Activated CD8-positive, alpha-beta T cell treated with anti-CD3 and anti-CD28 coated beads for 36 hours (primary cell): Measurements from ENCODE around the gene HS6ST1. TPM values are rescaled to one million over a fixed set of nuclear protein-coding genes. Genes with fewer than 3 reads are reported as not detected.

ENCODE experiments used
- ATAC-seq: fragments of 200-7000 bp; cut with Tn5 transposase; one replicate; pipeline ENCODE4 v1.10.0; 2021; ENCODE audit warnings: mild to moderate bottlenecking, moderate library complexity
- CTCF ChIA-PET: fragments of 350-600 bp; sonication (Branson Sonifier 250); formaldehyde crosslinking; loops from one replicate; lab custom pipeline; 2021; ENCODE audit warnings: antibody characterized with exemption; lab: Charles Lee
- POLR2A ChIA-PET: fragments of 350-600 bp; sonication (Branson Sonifier 250); formaldehyde crosslinking; loops from one replicate; lab custom pipeline; 2021; ENCODE audit warnings: antibody characterized with exemption; lab: Charles Lee
- DNase-seq: peaks from one replicate; pipeline ENCODE4 v3.0.0-alpha.2; 2020
- H3K27ac Mint-ChIP-seq: one replicate; pipeline ENCODE4 v1.8.0; 2021; ENCODE audit warnings: mild to moderate bottlenecking, mixed read lengths
- H3K27me3 Mint-ChIP-seq: one replicate; pipeline ENCODE4 v1.8.0; 2021; ENCODE audit warnings: mixed read lengths
- H3K36me3 Mint-ChIP-seq: one replicate; pipeline ENCODE4 v1.8.0; 2021; ENCODE audit warnings: low read depth, mixed read lengths
- H3K4me1 Mint-ChIP-seq: one replicate; pipeline ENCODE4 v1.8.0; 2021; ENCODE audit warnings: low read depth, mixed read lengths
- H3K4me3 Mint-ChIP-seq: one replicate; pipeline ENCODE4 v1.8.0; 2021; ENCODE audit warnings: mild to moderate bottlenecking, moderate library complexity, mixed read lengths
- H3K9me3 Mint-ChIP-seq: one replicate; pipeline ENCODE4 v1.8.0; 2021; ENCODE audit warnings: mixed read lengths
- CTCF ChIP-seq: fragments of 200-600 bp; IDR thresholded peaks from one replicate; pipeline ENCODE4 v1.8.0; 2022; ENCODE audit warnings: antibody characterized with exemption, mild to moderate bottlenecking
- intact Hi-C: fragments of 100-400 bp; cut with micrococcal nuclease; formaldehyde crosslinking; loops from one replicate; pipeline ENCODE4 v1.10.0; 2022
- total RNA-seq, 2 experiments: library from RNA; stranded (reverse); gene quantifications; one replicate each; pipeline ENCODE4 v1.2.3, GENCODE V29; 2021

The HS6ST1 gene
- total RNA-seq, 2 experiments from 2014 or later: 12.5 to 13.0 TPM

- Mint-ChIP-seq H3K36me3 (no peaks in the 10 kb centered on the region), H3K4me3 (no peak overlapping the region), H3K27ac (no peak overlapping the region), H3K4me1 (no peaks in the 10 kb centered on the region), H3K27me3 (no peaks in the 10 kb centered on the region), H3K9me3 (no peaks in the 10 kb centered on the region)
- no peak for ATAC-seq
- ChIA-PET CTCF (no interaction called here), POLR2A (no interaction called here)
- intact Hi-C loops: no loop called here
- no peak for TF ChIP-seq CTCF
- DNase-seq: no peak
Measured at GRCh38 chr2:128292599-128293425, 25.9 kb downstream of the HS6ST1 start.

GRCh38 chr2:128291844-128292598 lies 26.6 kb downstream of the HS6ST1 start:
- POLR2A ChIA-PET: no interaction called here
- no peaks in the 10 kb centered on the region for H3K36me3 Mint-ChIP-seq
- intact Hi-C loops: no loop called here

GRCh38 chr2:128291161-128291843 lies 27.4 kb downstream of the HS6ST1 start:
- Mint-ChIP-seq H3K27ac (no peak overlapping the region), H3K9me3 (no peaks in the 10 kb centered on the region), H3K4me3 (no peak overlapping the region), H3K36me3 (no peaks in the 10 kb centered on the region), H3K4me1 (no peaks in the 10 kb centered on the region), H3K27me3 (no peaks in the 10 kb centered on the region)
- TF ChIP-seq CTCF: no peak
- intact Hi-C loops: no loop called here
- ChIA-PET CTCF (no interaction called here), POLR2A (no interaction called here)
- DNase-seq (no peak), ATAC-seq (no peak)

More at GRCh38 chr2:128291844-128292598, 26.6 kb downstream of the HS6ST1 start:
- Mint-ChIP-seq H3K27ac (no peak overlapping the region), H3K27me3 (no peaks in the 10 kb centered on the region), H3K4me3 (no peak overlapping the region), H3K9me3 (no peaks in the 10 kb centered on the region), H3K4me1 (no peaks in the 10 kb centered on the region)
- TF ChIP-seq CTCF: no peak
- DNase-seq (no peak), ATAC-seq (no peak)
- CTCF ChIA-PET: no interaction called here

- H3K9me3 Mint-ChIP-seq: no peaks in the 10 kb centered on the region
- no peaks in the 10 kb centered on the region for H3K4me1 Mint-ChIP-seq
- TF ChIP-seq CTCF: no peak
- POLR2A ChIA-PET: no interaction called here
- DNase-seq: no peak
- intact Hi-C loops: no loop called here
- H3K27ac Mint-ChIP-seq: no peak overlapping the region
- H3K36me3 Mint-ChIP-seq: no peaks in the 10 kb centered on the region
- no peak for ATAC-seq
- no peaks in the 10 kb centered on the region for H3K27me3 Mint-ChIP-seq
- CTCF ChIA-PET: no interaction called here
- no peak overlapping the region for H3K4me3 Mint-ChIP-seq
Measured at GRCh38 chr2:128290356-128290755, 28.3 kb downstream of the HS6ST1 start.
